ENCODE measurements around the gene TAAR1. TPM values are rescaled to one million over a fixed set of nuclear protein-coding genes. Genes with fewer than 3 reads are reported as not detected.
"Not testable (repeated sequence)": the region's sequence is repeated elsewhere in the genome, so short reads cannot be mapped to it uniquely, and the experiment has no call there.

TAAR1 gene
- not detected in 2 replicates for total RNA-seq (2014; rRNA removed; shearing (Covaris generic))

GRCh38 chr6:132659082-132659481 is at the start of gene TAAR1:
Gene TAAR1 (minus strand): TSS chr6:132659182. CDS start chr6:132646003, 13,179 bp downstream.
- DNase-seq (ENCODE audit: low spot score): no peak
- in situ Hi-C loops (cut with HindIII; ENCODE audit: low sequenced_read_pairs): no loop called here

GRCh38 chr6:132708771-132709170 is 49.8 kb upstream of the TAAR1 start:
- DNase-seq (ENCODE audit: low spot score): no peak
- in situ Hi-C loops (cut with HindIII; ENCODE audit: low sequenced_read_pairs): no loop called here

GRCh38 chr6:132708002-132708401 is 49.0 kb upstream of the TAAR1 start:
- DNase-seq (ENCODE audit: low spot score): no peak
- in situ Hi-C loops (cut with HindIII; ENCODE audit: low sequenced_read_pairs): no loop called here

- DNase-seq (ENCODE audit: low spot score); in situ Hi-C loops (cut with HindIII; ENCODE audit: low sequenced_read_pairs): not testable (repeated sequence)
Measured at GRCh38 chr6:132706756-132707155, 47.8 kb upstream of the TAAR1 start.

- in situ Hi-C loops (cut with HindIII; ENCODE audit: low sequenced_read_pairs): no loop called here
- DNase-seq (ENCODE audit: low spot score): no peak
Measured at GRCh38 chr6:132703936-132704335, 45.0 kb upstream of the TAAR1 start.

GRCh38 chr6:132698608-132699007 is 39.6 kb upstream of the TAAR1 start:
- in situ Hi-C loops (cut with HindIII; ENCODE audit: low sequenced_read_pairs): no loop called here
- DNase-seq (ENCODE audit: low spot score): no peak

GRCh38 chr6:132695773-132696172 is 36.8 kb upstream of the TAAR1 start:
- DNase-seq (ENCODE audit: low spot score): no peak
- in situ Hi-C loops (cut with HindIII; ENCODE audit: low sequenced_read_pairs): no loop called here

- DNase-seq (ENCODE audit: low spot score): no peak
- in situ Hi-C loops (cut with HindIII; ENCODE audit: low sequenced_read_pairs): no loop called here
Measured at GRCh38 chr6:132693478-132693877, 34.5 kb upstream of the TAAR1 start.

- DNase-seq (ENCODE audit: low spot score): no peak
- in situ Hi-C loops (cut with HindIII; ENCODE audit: low sequenced_read_pairs): no loop called here
Measured at GRCh38 chr6:132690678-132691077, 31.7 kb upstream of the TAAR1 start.

- no peak for DNase-seq (ENCODE audit: low spot score)
Measured at GRCh38 chr6:132687306-132687705, 28.3 kb upstream of the TAAR1 start.

GRCh38 chr6:132686531-132686930 is 27.5 kb upstream of the TAAR1 start:
- no peak for DNase-seq (ENCODE audit: low spot score)
- in situ Hi-C loops (cut with HindIII; ENCODE audit: low sequenced_read_pairs): no loop called here

More at GRCh38 chr6:132687306-132687705, 28.3 kb upstream of the TAAR1 start:
- in situ Hi-C loops (cut with HindIII; ENCODE audit: low sequenced_read_pairs): no loop called here

GRCh38 chr6:132685009-132685408 is 26.0 kb upstream of the TAAR1 start:
- no peak for DNase-seq (ENCODE audit: low spot score)
- in situ Hi-C loops (cut with HindIII; ENCODE audit: low sequenced_read_pairs): no loop called here

GRCh38 chr6:132684272-132684671 is 25.3 kb upstream of the TAAR1 start:
- no peak for DNase-seq (ENCODE audit: low spot score)
- in situ Hi-C loops (cut with HindIII; ENCODE audit: low sequenced_read_pairs): no loop called here

GRCh38 chr6:132683543-132683942 is 24.6 kb upstream of the TAAR1 start:
- in situ Hi-C loops (cut with HindIII; ENCODE audit: low sequenced_read_pairs): no loop called here

GRCh38 chr6:132679094-132679493 is 20.1 kb upstream of the TAAR1 start:
- in situ Hi-C loops (cut with HindIII; ENCODE audit: low sequenced_read_pairs); DNase-seq (ENCODE audit: low spot score): not testable (repeated sequence)

More at GRCh38 chr6:132683543-132683942, 24.6 kb upstream of the TAAR1 start:
- no peak for DNase-seq (ENCODE audit: low spot score)

- no peak for DNase-seq (ENCODE audit: low spot score)
- in situ Hi-C loops (cut with HindIII; ENCODE audit: low sequenced_read_pairs): no loop called here
Measured at GRCh38 chr6:132675749-132676148, 16.8 kb upstream of the TAAR1 start.

- in situ Hi-C loops (cut with HindIII; ENCODE audit: low sequenced_read_pairs): no loop called here
- no peak for DNase-seq (ENCODE audit: low spot score)
Measured at GRCh38 chr6:132675002-132675401, 16.0 kb upstream of the TAAR1 start.

- DNase-seq (ENCODE audit: low spot score): no peak
- in situ Hi-C loops (cut with HindIII; ENCODE audit: low sequenced_read_pairs): no loop called here
Measured at GRCh38 chr6:132673376-132674094, 14.6 kb upstream of the TAAR1 start.

- in situ Hi-C loops (cut with HindIII; ENCODE audit: low sequenced_read_pairs): no loop called here
- DNase-seq (ENCODE audit: low spot score): no peak
Measured at GRCh38 chr6:132671295-132671694, 12.3 kb upstream of the TAAR1 start.

GRCh38 chr6:132669690-132670291 is 10.8 kb upstream of the TAAR1 start:
- in situ Hi-C loops (cut with HindIII; ENCODE audit: low sequenced_read_pairs): no loop called here
- peak; percentile 15 for DNase-seq (ENCODE audit: low spot score)

GRCh38 chr6:132666118-132666517 is 7.1 kb upstream of the TAAR1 start:
- in situ Hi-C loops (cut with HindIII; ENCODE audit: low sequenced_read_pairs): no loop called here
- no peak for DNase-seq (ENCODE audit: low spot score)
